GM23338 (cell line): ENCODE data around the gene CACNA1D. TPM values are rescaled to one million over a fixed set of nuclear protein-coding genes. Genes with fewer than 3 reads are reported as not detected.

Experiments
- ATAC-seq: fragments of 200-7000 bp; cut with Tn5 transposase; 3 replicates; pipeline ENCODE4 v1.9.1; 2020
- DNase-seq: peaks from one replicate; pipeline ENCODE4 v3.0.0-alpha.2; 2015; ENCODE audit warnings: low spot score
- H2AFZ ChIP-seq: fragments of 200-600 bp; sonication (generic); 2 replicates; pipeline ENCODE4 v1.8.0; 2016; ENCODE audit warnings: antibody characterized with exemption, mild to moderate bottlenecking, moderate library complexity
- H3F3A ChIP-seq: fragments of 200-600 bp; sonication (generic); replicated peaks from 2 replicates; pipeline ENCODE4 v1.8.0; 2017; ENCODE audit warnings: antibody characterized with exemption, mixed run types, low read depth
- H3K27ac ChIP-seq: fragments of 200-600 bp; sonication (generic); 2 replicates; pipeline ENCODE4 v1.6.1; 2016; ENCODE audit warnings: low read depth
- H3K27me3 ChIP-seq: fragments of 200-600 bp; sonication (generic); 2 replicates; pipeline ENCODE4 v1.8.0; 2016; ENCODE audit warnings: mild to moderate bottlenecking, mixed run types, moderate library complexity; ENCODE audit not compliant: insufficient read depth
- H3K36me3 ChIP-seq: fragments of 200-600 bp; sonication (generic); 2 replicates; pipeline ENCODE4 v1.8.0; 2016; ENCODE audit warnings: mild to moderate bottlenecking; ENCODE audit not compliant: insufficient read depth
- H3K4me1 ChIP-seq: fragments of 200-600 bp; sonication (generic); 2 replicates; pipeline ENCODE4 v1.8.0; 2016; ENCODE audit warnings: mild to moderate bottlenecking, moderate library complexity; ENCODE audit not compliant: insufficient read depth
- H3K4me2 ChIP-seq: fragments of 200-600 bp; sonication (generic); 2 replicates; pipeline ENCODE4 v1.7.1; 2017; ENCODE audit warnings: mixed run types
- H3K4me3 ChIP-seq: fragments of 200-600 bp; sonication (generic); 2 replicates; pipeline ENCODE4 v1.6.1; 2016; ENCODE audit warnings: mixed run types
- H3K79me2 ChIP-seq: fragments of 200-600 bp; sonication (generic); replicated peaks from 2 replicates; pipeline ENCODE4 v1.8.0; 2017; ENCODE audit warnings: mild to moderate bottlenecking; ENCODE audit not compliant: insufficient read depth
- H3K9me2 ChIP-seq: fragments of 200-600 bp; sonication (generic); 2 replicates; pipeline ENCODE4 v1.8.0; 2017; ENCODE audit not compliant: insufficient read depth
- H4K20me1 ChIP-seq: fragments of 200-600 bp; sonication (generic); replicated peaks from 2 replicates; pipeline ENCODE4 v1.8.0; 2017; ENCODE audit warnings: mild to moderate bottlenecking; ENCODE audit not compliant: insufficient read depth
- H3K27ac Mint-ChIP-seq: 2 replicates; pipeline ENCODE4 v1.8.0; 2020; ENCODE audit warnings: inconsistent platforms, mild to moderate bottlenecking, moderate library complexity, mixed read lengths
- H3K27me3 Mint-ChIP-seq: 3 replicates; pipeline ENCODE4 v1.8.0; 2022; ENCODE audit warnings: low read depth, mild to moderate bottlenecking, moderate library complexity, mixed read lengths, inconsistent platforms; ENCODE audit not compliant: insufficient read depth, poor library complexity
- H3K36me3 Mint-ChIP-seq: 3 replicates; pipeline ENCODE4 v1.8.0; 2021; ENCODE audit warnings: low read depth, mild to moderate bottlenecking, inconsistent platforms, moderate library complexity, mixed read lengths
- H3K4me1 Mint-ChIP-seq: 3 replicates; pipeline ENCODE4 v1.8.0; 2020; ENCODE audit warnings: mild to moderate bottlenecking, inconsistent platforms, mixed read lengths
- H3K4me3 Mint-ChIP-seq: 3 replicates; pipeline ENCODE4 v1.8.0; 2021; ENCODE audit warnings: moderate library complexity, mild to moderate bottlenecking, inconsistent platforms, mixed read lengths
- H3K9me3 Mint-ChIP-seq: 3 replicates; pipeline ENCODE4 v1.8.0; 2020; ENCODE audit warnings: moderate library complexity, mild to moderate bottlenecking, inconsistent platforms, mixed read lengths
- CREB1 ChIP-seq: fragments of 250-450 bp; sonication (Bioruptor Pico); IDR thresholded peaks from 2 replicates; pipeline ENCODE4 v1.5.0; 2020; ENCODE audit warnings: low read depth, mild to moderate bottlenecking, moderate library complexity
- EZH2 ChIP-seq: fragments of 200-600 bp; sonication (generic); IDR thresholded peaks from one replicate; pipeline ENCODE4 v1.8.0; 2017; ENCODE audit warnings: antibody characterized with exemption, mild to moderate bottlenecking, low read depth; ENCODE audit not compliant: unreplicated experiment
- EZH2phosphoT487 ChIP-seq: fragments of 200-600 bp; sonication (generic); IDR thresholded peaks from one replicate; pipeline ENCODE4 v1.8.1; 2018; ENCODE audit warnings: antibody characterized with exemption; ENCODE audit not compliant: unreplicated experiment
- JUNB ChIP-seq: IDR thresholded peaks from one replicate; pipeline ENCODE4 v1.6.1; 2016; ENCODE audit warnings: antibody characterized with exemption; ENCODE audit not compliant: unreplicated experiment
- POLR2AphosphoS5 ChIP-seq: IDR thresholded peaks from 2 replicates; pipeline ENCODE4 v1.6.1; 2016; ENCODE audit warnings: antibody characterized with exemption, low read depth
- ZNF114 ChIP-seq: fragments of 250-450 bp; sonication (Bioruptor Pico); IDR thresholded peaks from 2 replicates; pipeline ENCODE4 v1.5.0; 2020; ENCODE audit warnings: mild to moderate bottlenecking, moderate library complexity
- polyA plus RNA-seq: library from polyadenylated mRNA; unstranded; fragments of >200 nt; fragmentation: Nextera tagmentation; extraction: Ambion mirVana; gene quantifications from 2 replicates; pipeline ENCODE4 v1.2.1, GENCODE V29; 2016
- total RNA-seq: library from RNA; depleted of rRNA; stranded (reverse); fragments of >200 nt; shearing (Covaris generic); gene quantifications from 2 replicates; pipeline ENCODE4 v1.2.3, GENCODE V29; 2014
- TF ChIP-seq, protein P1 (sequence below): fragments of 250-450 bp; sonication (Bioruptor Pico); IDR thresholded peaks from 2 replicates; pipeline ENCODE4 v1.5.0; 2020; ENCODE audit warnings: mild to moderate bottlenecking, moderate library complexity

The CACNA1D gene
- total and polyA plus RNA-seq, 2 experiments from 2014 or later = 1.7 to 1.8 TPM

DNA sequence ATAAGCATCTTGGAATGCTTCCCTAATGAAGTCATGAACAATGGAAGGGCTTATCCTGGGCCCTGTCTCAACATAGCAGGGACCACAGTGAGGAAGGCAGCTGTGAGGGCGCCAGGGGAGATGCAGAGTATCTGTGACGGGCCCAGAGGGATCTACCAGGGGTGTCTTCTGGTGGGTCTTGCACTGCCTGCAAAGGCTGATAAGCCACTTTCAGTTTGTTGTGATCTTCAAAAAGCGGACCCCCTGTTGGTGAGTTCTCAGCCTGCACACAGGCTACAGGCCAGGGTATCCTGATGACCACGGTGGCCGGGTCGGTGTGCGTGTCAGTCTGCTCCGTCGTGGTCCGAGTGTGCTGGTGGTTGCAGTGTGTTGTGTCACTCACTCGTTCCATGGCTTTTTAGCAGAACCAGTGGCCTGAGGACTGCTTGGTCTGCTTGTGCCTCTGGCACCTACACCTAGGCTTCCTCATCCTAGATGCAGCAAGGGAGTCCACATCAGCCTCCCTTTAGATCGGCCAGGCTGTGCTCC lies 305.0 kb downstream of the CACNA1D start (continued):
- TF ChIP-seq, protein P1, sequence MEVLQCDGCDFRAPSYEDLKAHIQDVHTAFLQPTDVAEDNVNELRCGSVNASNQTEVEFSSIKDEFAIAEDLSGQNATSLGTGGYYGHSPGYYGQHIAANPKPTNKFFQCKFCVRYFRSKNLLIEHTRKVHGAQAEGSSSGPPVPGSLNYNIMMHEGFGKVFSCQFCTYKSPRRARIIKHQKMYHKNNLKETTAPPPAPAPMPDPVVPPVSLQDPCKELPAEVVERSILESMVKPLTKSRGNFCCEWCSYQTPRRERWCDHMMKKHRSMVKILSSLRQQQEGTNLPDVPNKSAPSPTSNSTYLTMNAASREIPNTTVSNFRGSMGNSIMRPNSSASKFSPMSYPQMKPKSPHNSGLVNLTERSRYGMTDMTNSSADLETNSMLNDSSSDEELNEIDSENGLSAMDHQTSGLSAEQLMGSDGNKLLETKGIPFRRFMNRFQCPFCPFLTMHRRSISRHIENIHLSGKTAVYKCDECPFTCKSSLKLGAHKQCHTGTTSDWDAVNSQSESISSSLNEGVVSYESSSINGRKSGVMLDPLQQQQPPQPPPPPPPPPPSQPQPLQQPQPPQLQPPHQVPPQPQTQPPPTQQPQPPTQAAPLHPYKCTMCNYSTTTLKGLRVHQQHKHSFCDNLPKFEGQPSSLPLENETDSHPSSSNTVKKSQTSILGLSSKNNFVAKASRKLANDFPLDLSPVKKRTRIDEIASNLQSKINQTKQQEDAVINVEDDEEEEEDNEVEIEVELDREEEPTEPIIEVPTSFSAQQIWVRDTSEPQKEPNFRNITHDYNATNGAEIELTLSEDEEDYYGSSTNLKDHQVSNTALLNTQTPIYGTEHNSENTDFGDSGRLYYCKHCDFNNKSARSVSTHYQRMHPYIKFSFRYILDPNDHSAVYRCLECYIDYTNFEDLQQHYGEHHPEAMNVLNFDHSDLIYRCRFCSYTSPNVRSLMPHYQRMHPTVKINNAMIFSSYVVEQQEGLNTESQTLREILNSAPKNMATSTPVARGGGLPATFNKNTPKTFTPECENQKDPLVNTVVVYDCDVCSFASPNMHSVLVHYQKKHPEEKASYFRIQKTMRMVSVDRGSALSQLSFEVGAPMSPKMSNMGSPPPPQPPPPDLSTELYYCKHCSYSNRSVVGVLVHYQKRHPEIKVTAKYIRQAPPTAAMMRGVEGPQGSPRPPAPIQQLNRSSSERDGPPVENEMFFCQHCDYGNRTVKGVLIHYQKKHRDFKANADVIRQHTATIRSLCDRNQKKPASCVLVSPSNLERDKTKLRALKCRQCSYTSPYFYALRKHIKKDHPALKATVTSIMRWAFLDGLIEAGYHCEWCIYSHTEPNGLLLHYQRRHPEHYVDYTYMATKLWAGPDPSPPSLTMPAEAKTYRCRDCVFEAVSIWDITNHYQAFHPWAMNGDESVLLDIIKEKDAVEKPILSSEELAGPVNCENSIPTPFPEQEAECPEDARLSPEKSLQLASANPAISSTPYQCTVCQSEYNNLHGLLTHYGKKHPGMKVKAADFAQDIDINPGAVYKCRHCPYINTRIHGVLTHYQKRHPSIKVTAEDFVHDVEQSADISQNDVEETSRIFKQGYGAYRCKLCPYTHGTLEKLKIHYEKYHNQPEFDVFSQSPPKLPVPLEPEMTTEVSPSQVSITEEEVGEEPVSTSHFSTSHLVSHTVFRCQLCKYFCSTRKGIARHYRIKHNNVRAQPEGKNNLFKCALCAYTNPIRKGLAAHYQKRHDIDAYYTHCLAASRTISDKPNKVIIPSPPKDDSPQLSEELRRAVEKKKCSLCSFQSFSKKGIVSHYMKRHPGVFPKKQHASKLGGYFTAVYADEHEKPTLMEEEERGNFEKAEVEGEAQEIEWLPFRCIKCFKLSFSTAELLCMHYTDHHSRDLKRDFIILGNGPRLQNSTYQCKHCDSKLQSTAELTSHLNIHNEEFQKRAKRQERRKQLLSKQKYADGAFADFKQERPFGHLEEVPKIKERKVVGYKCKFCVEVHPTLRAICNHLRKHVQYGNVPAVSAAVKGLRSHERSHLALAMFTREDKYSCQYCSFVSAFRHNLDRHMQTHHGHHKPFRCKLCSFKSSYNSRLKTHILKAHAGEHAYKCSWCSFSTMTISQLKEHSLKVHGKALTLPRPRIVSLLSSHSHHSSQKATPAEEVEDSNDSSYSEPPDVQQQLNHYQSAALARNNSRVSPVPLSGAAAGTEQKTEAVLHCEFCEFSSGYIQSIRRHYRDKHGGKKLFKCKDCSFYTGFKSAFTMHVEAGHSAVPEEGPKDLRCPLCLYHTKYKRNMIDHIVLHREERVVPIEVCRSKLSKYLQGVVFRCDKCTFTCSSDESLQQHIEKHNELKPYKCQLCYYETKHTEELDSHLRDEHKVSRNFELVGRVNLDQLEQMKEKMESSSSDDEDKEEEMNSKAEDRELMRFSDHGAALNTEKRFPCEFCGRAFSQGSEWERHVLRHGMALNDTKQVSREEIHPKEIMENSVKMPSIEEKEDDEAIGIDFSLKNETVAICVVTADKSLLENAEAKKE (CRISPR knock-in tag) = no peak
- no peak for TF ChIP-seq ZNF114 (CRISPR knock-in tag)
- TF ChIP-seq CREB1 (CRISPR knock-in tag) = no peak

DNA sequence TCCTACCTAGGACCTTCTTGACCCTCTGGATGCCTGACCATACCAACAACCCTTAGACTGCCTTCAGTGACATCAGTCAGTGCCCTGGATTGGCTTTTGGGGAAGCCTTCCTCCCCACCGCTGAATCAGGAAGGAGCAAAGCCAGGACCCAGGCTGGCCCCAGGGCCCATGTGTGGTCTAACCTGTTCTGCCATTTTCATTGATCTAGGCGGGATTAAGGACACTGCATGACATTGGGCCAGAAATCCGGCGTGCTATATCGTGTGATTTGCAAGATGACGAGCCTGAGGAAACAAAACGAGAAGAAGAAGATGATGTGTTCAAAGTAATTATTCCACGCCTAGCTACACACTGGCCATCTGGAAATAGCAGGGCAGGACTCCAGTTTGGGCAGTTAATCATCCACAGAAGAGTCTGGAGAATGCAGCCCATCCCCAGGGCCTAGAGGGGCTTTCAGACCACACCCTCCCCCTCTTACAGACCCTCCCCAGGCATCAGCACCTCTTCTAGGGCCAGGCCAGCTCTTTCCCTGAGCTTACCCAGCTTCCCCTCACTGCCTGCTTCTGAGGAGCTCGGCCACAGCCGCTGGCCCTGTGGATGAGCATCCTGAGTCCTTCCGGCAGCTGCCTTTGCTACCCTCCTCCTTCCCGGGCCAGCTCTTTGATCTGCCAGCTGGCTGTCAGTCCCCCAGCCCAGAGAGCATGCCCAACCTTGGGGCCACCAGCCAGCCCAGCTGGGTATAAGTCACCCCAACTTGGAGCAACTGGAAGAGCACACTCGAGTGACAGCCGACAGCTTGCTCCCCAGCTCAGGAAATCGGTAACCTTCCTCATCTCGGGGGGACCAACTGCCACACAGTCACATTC lies 305.9 kb downstream of the CACNA1D start:
- H3K9me3 Mint-ChIP-seq = no peaks in the 10 kb centered on the region
- no peaks in the 10 kb centered on the region for H4K20me1 ChIP-seq
- H3K79me2 ChIP-seq = no peaks in the 10 kb centered on the region
- H3K4me3 Mint-ChIP-seq = no peak overlapping the region
- no peaks in the 10 kb centered on the region for H3K36me3 Mint-ChIP-seq
- H3F3A ChIP-seq = no peaks in the 10 kb centered on the region
- no peak overlapping the region for H3K4me3 ChIP-seq
- H3K27me3 ChIP-seq = no peaks in the 10 kb centered on the region
- peaks cover 15% of the 10 kb centered on the region for H3K4me1 Mint-ChIP-seq
- H2AFZ ChIP-seq = no peak overlapping the region
- H3K27ac Mint-ChIP-seq = no peak overlapping the region
- no peak overlapping the region for H3K27ac ChIP-seq
- ATAC-seq = no peak
- no peak overlapping the region for H3K4me2 ChIP-seq
- H3K9me2 ChIP-seq = no peaks in the 10 kb centered on the region
- peaks cover 3% of the 10 kb centered on the region for H3K27me3 Mint-ChIP-seq
- no peak for DNase-seq
- no peaks in the 10 kb centered on the region for H3K4me1 ChIP-seq
- no peaks in the 10 kb centered on the region for H3K36me3 ChIP-seq
- TF ChIP-seq CREB1 (CRISPR knock-in tag) (no peak), ZNF114 (CRISPR knock-in tag) (no peak), JUNB (no peak), EZH2 (no peak), POLR2AphosphoS5 (no peak), EZH2phosphoT487 (no peak)
- TF ChIP-seq, protein P1 (CRISPR knock-in tag) = no peak
